Endometrium (tissue), 2 donors: Measurements from ENCODE around the gene CLMN.

Experiments
- FAIRE-seq: peaks from 2 replicates; lab custom pipeline; 2012; peaks lifted over from hg19 to GRCh38; lab: Jason Lieb, UNC
- donor health status: control.
- donor health status: control.

CLMN gene

DNA sequence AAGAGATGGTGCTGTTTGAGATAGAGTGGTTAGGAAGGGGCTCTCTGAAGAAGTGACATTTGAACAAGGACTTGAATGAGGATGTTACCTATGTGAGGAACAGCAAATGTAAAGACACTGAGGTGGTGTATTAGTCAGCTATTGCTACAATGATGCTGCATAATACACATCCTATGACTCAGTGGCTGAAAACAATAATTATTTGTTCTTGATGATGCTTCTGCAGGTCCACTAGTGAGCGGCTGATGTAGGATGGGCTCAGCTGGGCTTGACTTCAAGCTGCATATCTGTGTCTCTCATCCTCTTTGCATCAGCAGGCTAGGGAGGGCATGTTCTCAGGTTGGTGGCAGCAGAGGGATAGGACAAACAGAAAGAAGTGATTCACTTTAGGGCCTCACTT is 21.4 kb upstream of the CLMN start:
- FAIRE-seq = no peak

- FAIRE-seq = no peak
Observed at GRCh38 chr14:95340201-95340697, 20.5 kb upstream of the CLMN start.

GRCh38 chr14:95339301-95339865 is 19.7 kb upstream of the CLMN start:
- FAIRE-seq = no peak

DNA sequence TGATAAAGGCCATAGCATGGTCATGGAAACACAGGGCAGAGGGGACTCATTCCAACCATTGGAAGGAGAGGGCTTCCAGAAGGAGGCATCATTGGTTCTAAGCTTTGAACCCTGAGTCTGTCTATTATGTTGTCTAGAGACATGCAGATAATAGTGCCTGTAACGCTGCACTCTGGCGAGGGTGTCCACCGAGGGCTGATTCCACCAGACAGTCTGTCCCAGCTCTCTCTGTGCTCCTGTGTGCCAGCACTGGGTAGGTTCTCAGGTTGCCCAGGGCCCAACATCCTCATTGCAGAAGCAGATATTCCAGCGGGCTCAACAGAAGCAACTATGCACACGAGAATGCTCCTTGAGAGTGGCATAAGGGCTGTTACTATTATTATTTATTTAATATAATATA is 18.7 kb upstream of the CLMN start:
- FAIRE-seq = no peak

DNA sequence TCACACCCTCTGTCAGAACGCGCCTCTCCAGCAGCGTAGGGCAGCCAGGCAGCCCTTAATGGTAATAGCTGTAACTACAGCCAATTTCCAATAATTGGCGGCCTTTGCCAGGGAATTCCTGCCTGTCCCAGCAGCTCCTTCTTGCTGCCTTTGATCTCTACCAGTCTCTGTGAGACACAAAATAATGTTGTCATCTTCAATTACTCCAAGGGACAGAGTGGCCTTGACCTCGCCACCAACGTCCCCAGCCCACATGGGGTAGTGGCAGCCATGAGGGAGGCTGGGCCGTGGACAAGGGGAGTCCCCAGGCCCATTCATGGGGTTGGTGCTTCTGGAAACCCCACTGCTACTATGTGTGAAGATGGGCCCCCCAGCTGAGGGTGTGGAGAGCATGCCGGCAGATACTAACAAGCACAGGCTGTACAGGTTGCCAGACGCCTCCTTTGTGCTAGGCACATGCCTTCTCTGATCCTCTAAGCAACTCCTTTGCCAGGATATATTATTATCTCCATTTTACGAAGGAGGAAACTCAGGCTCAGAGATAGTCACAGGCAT is 17.4 kb upstream of the CLMN start:
- no peak for FAIRE-seq

DNA sequence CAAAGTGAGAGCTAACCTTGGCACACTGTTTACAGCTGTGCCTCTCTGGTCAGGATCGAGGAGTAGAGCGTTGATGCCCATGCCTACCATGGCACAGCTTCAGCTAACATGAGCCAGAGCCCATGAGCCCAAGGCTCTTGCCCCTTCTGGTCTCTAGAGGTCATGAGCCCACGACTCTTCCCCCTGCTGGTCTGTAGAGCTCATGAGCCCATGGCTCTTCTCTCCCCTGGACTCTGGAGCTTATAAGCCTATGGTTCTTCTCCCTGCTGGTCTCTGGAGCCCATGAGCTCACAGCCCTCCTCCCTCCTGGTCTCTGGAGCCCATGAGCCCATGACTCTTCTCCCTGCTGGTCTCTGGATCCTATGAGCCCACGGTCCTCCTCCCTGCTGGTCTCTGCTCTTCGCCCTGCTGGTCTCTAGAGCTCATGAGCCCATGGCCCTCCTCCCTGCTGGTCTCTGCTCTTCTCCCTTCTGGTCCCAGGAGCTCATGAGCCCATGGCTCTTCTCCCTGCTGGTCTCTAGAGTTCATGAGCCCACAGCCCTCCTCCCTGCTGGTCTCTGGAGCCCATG is 16.6 kb upstream of the CLMN start:
- no peak for FAIRE-seq

- no peak for FAIRE-seq
Observed at GRCh38 chr14:95335071-95335470, 15.4 kb upstream of the CLMN start.

- FAIRE-seq = no peak
Observed at GRCh38 chr14:95334044-95334443, 14.3 kb upstream of the CLMN start.

DNA sequence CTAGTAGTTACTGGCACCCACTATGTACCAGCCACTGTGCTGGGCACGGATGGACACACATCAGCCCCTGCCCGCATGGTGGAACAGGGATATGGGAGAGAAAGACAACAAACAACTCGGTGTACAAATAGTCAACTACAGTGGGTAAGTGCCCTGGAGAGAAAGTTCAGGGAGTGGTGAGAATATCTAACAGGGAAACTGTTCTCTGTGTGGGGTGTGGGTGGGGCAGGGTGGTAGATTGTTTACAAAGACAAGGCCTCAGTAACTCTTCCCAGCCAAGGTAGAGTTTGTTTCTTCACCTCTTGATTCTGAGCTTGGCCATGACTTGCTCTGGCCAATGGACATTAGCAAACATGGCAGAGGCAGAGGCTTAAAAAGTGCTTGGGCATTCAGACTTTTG is 12.9 kb upstream of the CLMN start:
- FAIRE-seq = no peak

GRCh38 chr14:95331708-95332408 is 12.2 kb upstream of the CLMN start:
- FAIRE-seq = no peak

DNA sequence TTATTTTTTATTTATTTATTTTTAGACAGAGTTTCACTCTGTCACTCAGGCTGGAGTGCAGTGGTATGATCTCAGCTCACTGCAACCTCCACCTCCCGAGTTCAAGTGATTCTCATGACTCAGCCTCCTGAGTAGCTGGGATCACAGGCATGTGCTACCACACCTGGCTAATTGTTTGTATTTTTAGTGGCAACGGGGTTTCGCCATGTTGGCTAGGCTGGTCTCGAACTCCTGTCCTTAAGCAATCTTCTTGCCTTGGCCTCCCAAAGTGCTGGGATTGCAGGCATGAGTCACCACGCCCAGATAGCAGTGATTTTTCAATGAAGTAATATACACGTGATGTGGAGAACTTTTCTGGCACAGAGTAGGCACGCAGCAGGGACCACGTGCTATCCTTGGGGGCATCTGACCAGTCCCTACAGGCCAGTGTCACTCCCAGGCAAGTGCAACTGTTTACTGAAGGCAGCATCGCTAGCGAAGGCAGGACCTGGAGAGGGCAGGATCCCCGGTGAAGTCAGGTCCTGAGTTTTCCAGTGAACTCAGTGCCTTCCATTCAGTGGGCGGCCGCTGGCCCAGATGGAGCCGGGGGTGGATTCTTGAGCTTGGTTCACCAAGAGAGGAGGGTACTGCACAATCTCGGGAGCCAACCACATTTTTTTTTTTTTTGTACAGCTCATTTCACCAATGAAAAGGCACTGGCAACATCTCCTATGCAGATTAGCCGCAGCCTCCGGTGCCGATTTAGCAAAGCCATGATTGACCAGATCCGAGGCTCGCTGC is 11.1 kb upstream of the CLMN start:
- no peak for FAIRE-seq

DNA sequence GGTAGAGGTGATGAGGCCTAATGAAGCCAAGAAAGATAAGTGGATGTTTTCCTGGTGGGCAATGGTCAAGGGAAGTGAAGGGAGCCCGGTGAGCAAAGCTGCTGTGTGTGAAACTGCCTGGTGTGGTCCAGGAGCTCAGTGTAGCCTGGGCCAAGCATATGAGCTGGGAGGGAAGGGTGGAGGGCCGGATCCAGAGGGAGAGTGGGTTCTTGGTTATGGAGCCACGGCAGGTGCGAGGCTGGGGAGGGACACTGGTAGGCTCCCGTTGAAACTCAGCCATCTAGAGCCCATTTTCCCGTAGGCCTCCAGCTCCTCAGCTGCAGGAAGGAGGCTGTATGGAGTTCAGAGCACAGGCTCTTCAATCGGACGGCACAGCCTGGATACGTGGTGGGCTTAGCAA is 10.2 kb upstream of the CLMN start:
- FAIRE-seq = no peak

GRCh38 chr14:95328729-95329503 is 9.2 kb upstream of the CLMN start:
- no peak for FAIRE-seq

- FAIRE-seq = no peak
Observed at GRCh38 chr14:95327558-95328374, 8.1 kb upstream of the CLMN start.

DNA sequence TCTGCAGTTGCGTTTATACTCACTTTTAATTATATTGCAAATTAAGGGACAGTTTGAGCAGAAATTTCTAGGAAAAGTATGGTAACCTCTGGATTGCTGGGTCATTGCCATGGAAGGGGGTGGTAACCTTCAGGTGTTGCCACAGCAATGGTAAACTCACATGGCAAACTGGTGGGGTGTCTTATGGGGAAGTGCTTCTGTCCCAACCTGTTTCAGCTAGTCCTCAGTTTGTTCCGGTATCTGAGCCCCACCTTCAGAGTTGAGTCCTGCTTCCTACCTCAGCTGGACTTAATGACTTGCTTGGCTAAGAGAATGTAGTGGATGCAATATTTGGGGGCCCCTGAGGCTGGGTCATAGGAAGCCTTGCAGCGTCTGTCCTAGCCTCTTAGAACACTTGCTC is 7.3 kb upstream of the CLMN start:
- FAIRE-seq = no peak

DNA sequence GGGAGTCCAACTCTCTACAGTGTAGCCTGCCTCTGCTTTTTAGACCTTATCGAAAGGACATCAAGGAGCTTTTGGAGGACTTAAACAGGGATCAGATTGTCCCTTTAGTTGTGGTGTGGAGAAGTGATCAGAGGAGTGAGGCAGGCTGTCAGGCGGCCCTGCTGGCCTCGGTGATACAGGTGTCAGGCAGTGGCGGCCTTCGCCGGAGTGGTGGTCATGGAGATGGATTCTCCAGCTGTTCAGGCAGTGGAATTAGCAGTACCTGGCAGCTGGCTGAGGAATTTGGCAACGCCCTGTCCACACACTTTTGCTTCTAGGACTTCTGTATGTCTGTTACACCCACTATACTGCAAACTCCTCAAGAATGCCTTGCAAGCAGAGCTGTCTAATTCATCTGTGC is 4.2 kb upstream of the CLMN start:
- no peak for FAIRE-seq

DNA sequence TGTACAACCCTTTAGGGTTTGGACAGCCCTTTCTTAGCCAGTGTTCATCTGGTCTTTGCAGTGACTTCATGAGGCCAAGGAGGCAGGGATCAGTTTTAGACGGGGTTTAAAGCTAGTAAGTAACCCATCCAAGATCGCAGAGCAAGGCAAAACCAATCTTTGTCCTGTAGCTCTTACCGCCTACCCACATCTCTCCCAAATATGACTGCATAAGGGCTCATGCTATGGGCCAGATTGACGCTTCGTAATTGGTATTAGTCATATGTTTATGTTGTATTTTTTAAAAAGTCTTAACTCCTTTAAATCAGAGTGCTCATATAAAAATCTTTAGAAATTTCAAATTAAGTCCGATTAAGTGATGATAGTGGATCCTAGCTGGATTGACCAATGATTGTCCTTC is 3.7 kb upstream of the CLMN start:
- no peak for FAIRE-seq

DNA sequence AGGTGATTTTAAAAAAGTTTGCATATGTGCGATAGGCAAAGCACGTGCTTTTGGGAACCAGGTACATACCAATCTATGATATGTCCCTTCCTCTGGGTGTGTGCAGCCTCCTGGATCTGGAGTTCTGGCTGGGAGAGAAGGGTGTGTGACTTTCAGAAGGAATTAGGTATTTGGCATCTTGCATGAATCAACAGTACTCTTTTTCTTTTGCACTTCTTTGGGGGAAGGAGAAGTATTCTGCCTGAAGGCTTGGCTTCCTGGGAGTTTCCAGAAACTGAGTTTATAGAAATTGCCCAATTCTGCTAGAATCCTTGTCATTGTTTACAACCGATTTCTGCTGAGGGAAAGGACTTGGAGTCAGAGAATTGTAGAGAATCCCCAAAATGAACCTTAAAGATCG is 2.9 kb upstream of the CLMN start:
- no peak for FAIRE-seq

- FAIRE-seq = no peak
Observed at GRCh38 chr14:95321693-95322455, 2.2 kb upstream of the CLMN start.

- no peak for FAIRE-seq
Observed at GRCh38 chr14:95320955-95321600, 1.4 kb upstream of the CLMN start.
